ENCODE results near the gene ATRX.
A peak's percentile ranks its signal among the peaks of the same experiment; 100 is the strongest.
"Not testable (repeated sequence)": the region's sequence is repeated elsewhere in the genome, so short reads cannot be mapped to it uniquely, and the experiment has no call there.

The ATRX gene, protein sequence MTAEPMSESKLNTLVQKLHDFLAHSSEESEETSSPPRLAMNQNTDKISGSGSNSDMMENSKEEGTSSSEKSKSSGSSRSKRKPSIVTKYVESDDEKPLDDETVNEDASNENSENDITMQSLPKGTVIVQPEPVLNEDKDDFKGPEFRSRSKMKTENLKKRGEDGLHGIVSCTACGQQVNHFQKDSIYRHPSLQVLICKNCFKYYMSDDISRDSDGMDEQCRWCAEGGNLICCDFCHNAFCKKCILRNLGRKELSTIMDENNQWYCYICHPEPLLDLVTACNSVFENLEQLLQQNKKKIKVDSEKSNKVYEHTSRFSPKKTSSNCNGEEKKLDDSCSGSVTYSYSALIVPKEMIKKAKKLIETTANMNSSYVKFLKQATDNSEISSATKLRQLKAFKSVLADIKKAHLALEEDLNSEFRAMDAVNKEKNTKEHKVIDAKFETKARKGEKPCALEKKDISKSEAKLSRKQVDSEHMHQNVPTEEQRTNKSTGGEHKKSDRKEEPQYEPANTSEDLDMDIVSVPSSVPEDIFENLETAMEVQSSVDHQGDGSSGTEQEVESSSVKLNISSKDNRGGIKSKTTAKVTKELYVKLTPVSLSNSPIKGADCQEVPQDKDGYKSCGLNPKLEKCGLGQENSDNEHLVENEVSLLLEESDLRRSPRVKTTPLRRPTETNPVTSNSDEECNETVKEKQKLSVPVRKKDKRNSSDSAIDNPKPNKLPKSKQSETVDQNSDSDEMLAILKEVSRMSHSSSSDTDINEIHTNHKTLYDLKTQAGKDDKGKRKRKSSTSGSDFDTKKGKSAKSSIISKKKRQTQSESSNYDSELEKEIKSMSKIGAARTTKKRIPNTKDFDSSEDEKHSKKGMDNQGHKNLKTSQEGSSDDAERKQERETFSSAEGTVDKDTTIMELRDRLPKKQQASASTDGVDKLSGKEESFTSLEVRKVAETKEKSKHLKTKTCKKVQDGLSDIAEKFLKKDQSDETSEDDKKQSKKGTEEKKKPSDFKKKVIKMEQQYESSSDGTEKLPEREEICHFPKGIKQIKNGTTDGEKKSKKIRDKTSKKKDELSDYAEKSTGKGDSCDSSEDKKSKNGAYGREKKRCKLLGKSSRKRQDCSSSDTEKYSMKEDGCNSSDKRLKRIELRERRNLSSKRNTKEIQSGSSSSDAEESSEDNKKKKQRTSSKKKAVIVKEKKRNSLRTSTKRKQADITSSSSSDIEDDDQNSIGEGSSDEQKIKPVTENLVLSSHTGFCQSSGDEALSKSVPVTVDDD (N-terminal part only)

DNA sequence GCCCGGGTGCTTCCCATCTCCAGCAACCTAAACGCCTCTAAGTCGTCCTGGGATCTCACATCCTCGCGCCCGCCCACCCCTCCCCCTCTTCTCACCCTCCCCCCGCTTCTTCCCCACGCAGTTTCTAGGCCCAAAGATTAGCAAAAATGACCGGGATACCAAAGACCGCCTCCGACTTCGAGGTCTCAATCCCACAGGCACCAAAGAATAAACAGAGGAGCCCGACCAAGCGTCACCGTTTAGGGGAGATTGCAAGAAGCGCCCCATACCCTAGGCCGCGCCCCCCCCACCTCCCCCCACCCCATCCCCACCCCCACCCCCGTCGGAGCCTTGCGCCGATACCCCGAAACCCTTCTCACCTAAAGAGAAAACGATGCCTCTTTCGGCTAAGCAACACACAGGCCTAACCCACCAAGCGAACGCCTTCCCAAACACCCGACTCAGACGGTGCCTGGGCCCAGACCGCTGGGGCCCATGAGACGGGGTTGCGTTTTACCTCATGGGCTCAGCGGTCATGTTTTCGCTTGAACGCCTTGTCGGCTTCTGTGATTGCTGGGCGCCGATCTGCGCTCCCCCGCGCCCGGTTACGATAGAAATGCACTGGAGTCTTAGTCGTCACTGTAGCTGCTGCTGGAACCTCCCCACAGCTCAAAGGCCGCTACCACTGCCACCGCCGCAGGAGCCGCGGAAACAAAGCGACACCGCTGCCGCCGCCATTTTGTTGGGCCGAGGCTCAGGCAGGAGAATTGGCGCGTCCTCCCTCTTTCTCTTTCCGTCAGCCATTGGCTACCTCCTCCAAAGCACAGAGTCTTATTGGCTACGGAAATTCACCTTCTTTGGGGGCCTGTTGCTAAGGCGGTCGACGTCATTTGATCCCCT lies at the start of gene ATRX:
ATRX (minus strand) TSS at position 731 of the 879 bp plus-strand sequence; CDS start at position 516, 215 bp downstream.
- peak; percentile 79 for DNase-seq (ENCODE audit: low spot score)

DNA sequence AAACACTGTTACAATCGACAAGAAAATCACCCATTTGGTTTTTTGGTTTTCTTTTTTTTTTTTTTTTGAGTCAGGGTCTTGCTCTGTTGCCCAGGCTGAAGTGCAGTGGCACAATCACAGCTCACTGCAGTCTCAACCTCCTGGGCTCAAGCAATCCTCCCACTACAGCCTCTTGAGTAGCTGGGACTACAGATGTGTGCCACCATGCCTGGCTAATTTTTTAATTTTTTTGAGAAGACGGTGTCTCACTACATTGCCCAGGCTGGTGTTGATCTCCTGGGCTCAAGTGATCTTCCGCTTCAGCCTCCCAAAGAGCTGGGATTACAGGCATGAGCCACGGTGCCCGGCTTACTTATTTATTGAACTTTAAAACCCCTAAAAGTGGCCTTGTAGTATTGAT lies 45.5 kb upstream of the ATRX start:
- not testable (repeated sequence) for DNase-seq (ENCODE audit: low spot score)

DNA sequence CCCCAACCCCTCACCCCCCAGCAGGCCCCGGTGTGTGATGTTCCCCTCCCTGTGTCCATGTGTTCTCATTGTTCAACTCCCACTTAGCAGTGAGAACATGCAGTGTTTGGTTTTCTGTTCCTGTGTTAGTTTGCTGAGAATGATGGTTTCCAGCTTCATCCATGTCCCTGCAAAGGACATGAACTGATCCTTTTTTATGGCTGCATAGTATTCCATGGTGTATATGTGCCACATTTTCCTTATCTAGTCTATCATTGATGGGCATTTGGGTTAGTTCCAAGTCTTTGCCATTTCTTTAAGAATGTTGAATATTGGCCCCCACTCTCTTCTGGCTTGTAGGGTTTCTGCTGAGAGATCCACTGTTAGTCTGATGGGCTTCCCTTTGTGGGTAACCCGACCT lies 36.0 kb upstream of the ATRX start:
- not testable (repeated sequence) for DNase-seq (ENCODE audit: low spot score)

DNA sequence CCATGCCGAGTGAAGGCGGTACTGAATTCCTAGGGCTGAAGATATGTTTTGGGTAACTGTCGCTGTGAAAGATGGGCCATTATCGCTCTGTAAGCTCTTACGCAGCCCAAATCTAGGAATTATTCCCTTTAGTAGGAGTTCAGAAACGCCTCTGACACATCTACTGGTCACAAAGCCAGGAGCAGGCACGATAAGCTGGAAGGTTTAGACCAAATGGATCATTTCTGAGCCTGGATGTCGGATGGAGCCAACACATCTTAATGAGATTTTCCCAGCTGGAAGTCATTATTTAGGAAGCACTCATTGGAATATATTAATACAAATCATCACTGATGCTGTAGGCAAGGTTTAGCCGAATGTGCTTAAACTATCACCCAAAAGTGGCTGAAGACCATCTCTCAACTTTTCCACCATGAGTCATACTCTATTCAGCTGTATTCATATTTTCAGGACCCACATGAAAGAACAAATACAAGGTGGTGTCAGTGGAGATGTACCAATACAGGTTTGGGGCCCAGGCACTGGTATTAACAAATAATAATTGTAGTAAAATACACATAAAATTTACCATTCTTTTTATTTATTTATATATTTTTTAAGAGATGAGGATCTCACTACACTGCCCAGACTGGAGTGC lies 34.2 kb upstream of the ATRX start:
- DNase-seq (ENCODE audit: low spot score) = no peak

DNA sequence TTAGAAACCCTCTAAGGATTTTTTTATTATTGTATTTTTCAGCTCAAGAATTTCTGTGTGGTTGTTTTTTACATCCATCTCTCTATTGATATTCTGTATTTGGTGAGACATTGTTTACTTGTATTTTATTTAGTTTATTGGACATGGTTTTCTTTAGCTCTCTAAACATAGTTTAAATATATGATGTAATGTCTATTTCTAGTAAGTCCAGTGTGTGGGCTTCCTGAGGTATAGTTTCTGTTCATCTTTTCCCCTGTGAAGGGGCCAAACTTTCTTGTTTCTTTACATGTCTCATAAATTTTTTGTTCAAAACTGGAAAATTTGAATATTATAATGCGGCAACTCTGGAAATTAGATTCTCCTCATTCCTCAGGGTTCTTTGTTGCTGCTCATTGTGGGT lies 28.2 kb upstream of the ATRX start:
- DNase-seq (ENCODE audit: low spot score) = no peak

DNA sequence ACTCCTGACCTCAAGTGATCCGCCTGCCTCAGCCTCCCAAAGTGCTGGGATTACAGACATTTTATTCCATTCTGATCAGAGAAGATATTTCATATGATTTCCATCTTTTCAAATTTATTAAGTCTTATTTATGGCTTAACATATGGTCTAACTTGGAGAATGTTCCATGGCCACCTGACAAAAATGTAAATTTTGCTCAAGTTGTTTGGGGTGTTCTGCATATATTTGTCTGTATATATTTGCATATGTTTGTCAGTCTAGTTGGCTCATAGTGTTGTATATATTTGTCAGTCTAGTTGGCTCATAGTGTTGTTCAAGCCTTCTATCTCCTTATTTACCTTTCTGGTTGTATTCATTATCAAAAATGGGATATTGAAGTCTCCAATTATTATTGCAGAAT lies 16.2 kb upstream of the ATRX start:
- no peak for DNase-seq (ENCODE audit: low spot score)

DNA sequence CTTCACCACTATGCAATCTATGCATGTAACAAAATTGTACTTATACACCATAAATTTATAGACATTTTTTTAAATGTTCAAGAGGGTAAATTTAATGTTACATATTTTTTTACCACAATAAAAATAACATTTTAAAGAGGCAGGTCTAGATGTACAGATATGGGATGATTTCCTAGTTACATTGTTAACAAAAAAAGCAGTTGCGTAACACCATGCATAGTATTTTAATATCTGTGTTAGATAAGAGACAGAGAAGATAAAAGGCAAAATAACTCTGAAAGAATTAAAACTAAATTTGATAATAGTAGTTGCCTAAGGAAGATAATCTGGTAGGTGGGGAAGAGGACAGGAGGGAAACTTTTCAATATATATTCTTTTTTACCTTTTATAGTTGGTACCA lies 9.1 kb upstream of the ATRX start:
- DNase-seq (ENCODE audit: low spot score) = no peak

DNA sequence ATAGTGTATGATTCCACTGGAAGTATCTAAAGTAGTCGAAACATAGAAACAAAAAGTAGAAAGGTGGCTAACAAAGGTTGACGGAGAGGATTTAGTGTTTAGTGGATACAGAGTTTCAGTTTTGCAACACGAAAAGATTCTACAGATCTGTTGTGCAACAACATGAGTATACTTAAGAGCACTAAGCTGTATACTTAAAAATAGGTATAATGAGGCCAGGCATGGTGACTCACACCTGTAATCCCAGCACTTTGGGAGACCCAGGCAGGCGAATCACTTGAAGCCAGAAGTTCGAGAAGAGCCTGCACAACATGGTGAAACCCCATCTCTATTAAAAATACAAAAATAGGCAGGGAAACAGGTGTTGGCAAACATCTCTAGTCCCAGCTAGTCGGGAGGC lies 7.9 kb upstream of the ATRX start:
- no peak for DNase-seq (ENCODE audit: low spot score)

DNA sequence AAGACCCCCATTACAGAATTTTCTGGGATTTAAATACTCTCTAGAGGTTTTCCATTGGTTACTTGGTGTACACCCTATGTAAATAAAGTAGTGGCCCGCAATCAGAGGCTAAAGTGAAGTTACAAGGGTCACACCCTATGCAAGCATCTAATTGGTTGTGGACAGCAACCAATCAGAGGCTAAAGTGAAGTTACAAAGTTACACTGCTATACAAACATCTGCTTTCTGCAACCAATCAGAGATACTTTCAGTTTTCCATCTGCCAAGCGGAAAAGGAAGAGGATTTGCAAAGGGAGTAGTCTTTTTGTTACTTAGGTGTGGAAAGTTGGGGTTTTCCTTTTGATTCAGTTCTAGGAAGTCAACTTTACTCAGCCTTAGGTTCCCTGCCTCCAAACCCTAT lies 2.0 kb upstream of the ATRX start:
- DNase-seq (ENCODE audit: low spot score) = peak; percentile 66

DNA sequence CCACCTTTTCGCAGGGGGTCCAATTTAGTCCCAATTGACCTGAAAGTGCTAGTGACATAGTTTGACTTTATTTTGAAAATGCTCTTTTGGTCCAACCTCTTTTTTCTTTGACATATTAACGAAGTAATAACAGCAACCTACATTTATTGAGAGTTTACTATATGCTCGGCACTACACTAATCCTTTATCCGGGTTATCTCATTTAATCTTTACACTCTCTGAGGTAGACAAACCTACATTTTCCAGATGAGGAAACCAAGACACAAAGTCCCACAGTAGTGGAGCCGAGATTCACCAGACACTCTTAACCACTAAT lies 307 bp upstream of the ATRX start:
- no peak for DNase-seq (ENCODE audit: low spot score)

DNA sequence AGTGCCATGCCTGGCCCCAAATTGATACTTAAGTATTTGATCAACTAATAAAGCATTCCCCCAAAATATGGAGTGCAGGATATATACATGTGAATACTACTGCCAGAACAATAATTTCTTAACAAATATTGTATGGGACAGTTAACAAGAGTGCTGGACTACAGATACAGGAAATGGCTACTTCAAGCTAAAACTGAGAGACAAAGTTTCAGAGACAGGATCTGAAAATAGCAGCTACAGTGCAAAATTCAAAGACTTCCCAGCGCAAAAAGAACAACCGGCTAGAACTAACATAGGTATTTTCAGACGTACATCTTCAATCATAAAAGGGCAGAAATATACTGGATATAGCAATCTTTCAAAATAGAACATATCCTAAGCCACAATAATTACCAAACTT lies 6.3 kb downstream of the ATRX start:
- no peak for DNase-seq (ENCODE audit: low spot score)

DNA sequence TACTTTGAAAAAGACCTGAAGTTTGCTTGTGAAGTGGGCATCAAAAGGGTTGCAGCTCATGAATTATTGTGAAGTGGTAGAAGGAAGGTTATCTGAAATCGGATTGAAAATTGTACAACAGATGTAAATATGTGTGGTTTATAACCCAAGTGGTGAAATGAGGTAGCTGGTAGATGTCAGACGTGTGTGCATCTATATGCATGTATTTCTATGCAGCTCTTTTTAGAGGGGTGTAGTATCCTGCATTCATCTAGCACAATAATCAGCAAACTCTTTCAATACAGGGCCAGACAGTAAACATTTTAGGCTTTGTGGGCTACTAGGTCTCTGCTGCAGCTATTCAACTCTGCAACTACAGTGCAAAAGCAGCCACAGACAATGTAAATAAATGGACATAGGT lies 9.4 kb downstream of the ATRX start:
- no peak for DNase-seq (ENCODE audit: low spot score)

DNA sequence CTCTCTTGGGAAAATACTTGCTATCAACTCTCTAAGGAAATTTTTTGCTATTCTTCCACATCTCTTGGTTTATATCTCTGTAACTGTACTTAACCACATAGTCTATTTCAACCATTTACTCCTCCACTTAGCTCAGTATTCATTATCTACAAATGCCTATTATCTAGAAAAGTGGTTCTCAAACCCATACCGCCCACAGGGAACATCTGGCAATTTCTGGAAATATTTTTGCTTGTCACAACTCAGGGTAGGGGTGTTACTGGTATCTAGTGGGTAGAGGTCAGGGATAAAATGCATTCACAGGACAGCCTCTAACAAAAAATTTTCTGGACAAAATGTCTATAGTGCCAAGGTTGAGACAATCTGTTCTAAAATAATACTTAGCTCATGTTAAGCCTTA lies 14.4 kb downstream of the ATRX start:
- no peak for DNase-seq (ENCODE audit: low spot score)

DNA sequence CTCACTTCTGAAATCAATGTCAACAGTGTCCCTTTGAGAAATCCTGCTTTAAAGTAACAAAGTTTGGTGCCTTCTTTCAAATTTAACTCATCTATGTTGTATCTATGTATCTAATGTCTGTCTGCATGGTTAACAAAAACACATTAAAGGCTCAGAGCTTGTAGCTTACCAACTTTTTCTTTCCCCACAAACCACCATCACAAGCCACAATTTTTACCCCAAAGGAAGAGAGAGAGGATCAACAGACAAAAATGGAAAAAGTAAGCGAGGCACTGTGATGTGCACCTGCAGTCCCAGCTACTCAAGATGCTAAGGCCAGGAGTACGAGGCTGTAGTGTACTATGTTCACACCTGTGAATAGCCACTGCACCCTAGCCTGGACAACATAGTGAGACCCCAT lies 17.2 kb downstream of the ATRX start:
- DNase-seq (ENCODE audit: low spot score) = no peak

DNA sequence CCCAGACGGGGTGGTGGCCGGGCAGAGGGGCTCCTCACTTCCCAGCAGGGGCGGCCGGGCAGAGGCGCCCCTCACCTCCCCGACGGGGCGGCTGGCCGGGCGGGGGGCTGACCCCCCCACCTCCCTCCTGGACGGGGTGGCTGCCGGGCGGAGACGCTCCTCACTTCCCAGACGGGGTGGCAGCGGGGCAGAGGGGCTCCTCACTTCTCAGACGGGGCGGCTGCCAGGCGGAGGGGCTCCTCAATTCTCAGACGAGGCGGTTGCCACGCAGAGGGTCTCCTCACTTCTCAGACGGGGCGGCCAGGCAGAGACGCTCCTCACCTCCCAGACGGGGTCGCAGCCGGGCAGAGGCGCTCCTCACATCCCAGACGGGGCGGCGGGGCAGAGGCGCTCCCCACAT lies 19.8 kb downstream of the ATRX start:
- not testable (repeated sequence) for DNase-seq (ENCODE audit: low spot score)

DNA sequence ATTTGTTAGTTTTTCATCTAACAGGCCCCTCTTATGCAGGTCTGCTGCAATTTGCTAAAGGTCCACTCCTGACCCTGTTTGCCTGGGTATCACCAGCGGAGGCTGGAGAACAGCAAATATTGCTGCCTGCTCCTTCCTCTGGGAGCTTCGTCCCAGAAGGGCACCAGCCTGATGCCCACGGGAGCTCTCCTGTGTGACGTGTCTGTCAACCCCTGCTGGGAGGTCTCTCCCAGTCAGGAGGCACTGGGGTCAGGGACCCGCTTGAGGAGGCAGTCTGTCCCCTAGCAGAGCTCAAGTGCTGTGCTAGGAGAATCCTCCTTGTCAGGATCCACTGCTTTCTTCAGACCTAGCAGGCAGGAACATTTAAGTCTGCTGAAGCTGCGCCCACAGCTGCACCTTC lies 30.5 kb downstream of the ATRX start:
- DNase-seq (ENCODE audit: low spot score) = no peak

DNA sequence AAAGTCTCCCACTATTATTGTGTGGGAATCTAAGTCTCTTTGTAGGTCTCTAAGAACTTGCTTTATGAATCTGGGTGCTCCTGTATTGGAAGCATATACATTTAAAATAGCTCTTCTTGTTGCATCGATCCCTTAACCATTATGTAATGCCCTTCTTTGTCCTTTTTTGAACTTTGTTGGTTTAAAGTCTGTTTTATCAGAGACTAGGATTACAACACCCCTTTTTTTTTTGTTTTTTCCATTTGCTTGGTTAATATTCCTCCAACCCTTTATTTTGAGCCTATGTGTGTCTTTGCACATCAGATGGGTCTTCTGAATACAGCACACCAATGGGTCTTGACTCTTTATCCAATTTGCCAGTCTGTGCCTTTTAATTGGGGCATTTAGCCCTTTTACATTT lies 32.1 kb downstream of the ATRX start:
- not testable (repeated sequence) for DNase-seq (ENCODE audit: low spot score)

DNA sequence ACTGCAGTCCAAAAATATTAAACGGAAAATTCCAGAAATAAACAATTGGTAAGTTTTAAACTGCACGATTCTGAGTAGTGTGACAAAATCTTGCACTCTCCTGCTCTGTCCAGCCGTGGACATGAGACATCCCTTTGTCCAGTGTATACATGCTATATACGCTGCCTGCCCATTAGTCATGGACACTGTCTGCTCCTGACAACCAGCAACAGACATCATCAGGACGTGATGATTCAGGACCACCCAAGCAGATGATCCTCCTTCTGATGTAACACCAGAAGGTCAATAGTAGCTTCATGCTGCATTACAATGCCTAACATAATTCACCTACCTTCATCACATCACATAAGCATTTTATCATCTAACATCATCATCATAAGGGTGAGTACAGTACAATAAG lies 36.3 kb downstream of the ATRX start:
- DNase-seq (ENCODE audit: low spot score) = no peak

DNA sequence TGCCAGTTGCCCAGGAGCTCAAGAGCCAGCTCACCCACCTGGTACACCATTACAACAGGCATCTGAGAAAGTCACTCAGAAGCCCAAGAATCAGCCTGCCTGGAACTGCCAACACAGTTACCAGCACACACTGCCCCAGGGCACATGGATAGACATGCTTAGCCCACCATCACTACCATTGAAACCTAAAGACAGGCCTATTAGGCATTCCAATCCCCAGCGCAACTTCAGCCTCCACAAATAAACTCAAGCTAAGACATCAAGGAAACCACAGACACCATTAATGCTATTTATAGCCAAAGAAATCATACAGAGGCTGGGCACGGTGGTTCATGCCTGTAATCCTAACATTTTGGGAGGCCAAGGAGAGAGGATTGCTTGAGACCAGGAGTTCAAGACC lies 42.3 kb downstream of the ATRX start:
- DNase-seq (ENCODE audit: low spot score) = no peak

DNA sequence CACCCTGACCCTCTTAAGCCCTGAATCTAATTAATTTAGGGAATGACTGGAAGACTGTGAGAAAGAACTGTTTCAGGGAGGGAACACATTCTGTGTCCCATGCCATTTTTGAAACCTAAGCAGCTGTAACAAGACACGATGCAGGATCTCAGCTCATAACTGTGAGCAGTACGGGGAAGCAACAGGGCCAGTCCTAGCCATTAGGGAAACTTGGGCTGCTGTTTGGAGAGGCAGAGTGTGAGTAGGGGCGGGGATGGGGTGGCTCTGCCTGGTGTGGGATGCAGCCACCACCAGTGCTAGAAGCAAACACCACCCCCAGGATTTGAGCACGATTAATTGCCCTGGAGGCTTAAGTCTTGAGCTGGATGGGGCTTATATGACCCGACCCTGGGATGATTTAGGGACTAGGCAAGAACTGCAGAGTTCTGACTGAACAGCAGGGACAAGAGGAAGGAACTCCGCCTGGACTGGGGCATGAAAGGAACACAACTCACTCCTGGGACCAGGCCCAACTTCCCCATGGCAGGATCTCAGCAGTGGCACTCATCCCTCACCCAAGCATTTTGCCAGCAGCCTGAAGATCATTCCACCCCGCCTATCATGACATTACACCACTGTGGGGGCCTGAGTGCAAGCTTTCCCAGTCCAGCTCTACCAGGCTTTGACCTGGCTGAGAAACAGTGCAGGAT lies 43.1 kb downstream of the ATRX start:
- DNase-seq (ENCODE audit: low spot score) = no peak

Data from hematopoietic multipotent progenitor cell treated with erythropoietin and hydrocortisone succinate and interleukin-3 and kit ligand, for 17 days (in vitro differentiated cells).